ENCODE data around the gene FGFR1OP2. TPM values are rescaled to one million over a fixed set of nuclear protein-coding genes. Genes with fewer than 3 reads are reported as not detected.
A peak's percentile ranks its signal among the peaks of the same experiment; 100 is the strongest.

FGFR1OP2 gene
- total and polyA plus RNA-seq, 5 donors from 2014 or later: 64.0 to 128 (median 120) TPM

DNA sequence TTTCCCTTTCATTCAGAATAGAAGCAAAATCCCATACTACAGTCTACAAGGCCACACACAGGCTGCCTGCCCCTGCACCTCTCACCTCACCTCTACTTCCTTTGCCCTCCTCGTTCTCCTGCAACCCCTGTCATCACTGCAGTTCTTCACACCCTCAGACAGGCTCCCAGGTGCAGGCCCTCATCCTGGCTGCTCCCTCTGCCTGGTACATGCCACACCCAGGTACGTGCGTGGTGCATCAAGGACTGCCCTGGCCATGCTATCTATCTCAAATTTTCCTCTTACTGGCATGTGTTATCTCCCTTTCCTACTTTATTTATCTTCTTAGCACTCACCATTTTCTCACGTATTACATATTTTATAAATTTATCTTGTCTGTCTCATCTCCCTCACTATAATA is 51.6 kb downstream of the FGFR1OP2 start:
- Histone ChIP-seq H3K4me3 (ENCODE audit: low read depth, low read length) (no peak overlapping the region), H3K4me1 (ENCODE audit: control insufficient read depth, insufficient read depth, low read length, poor library complexity, severe bottlenecking) (no peaks in the 10 kb centered on the region), H3K27ac (ENCODE audit: insufficient read depth, low read length, poor library complexity, severe bottlenecking) (no peak overlapping the region), H3K9me3 (ENCODE audit: control insufficient read depth in 2 of 2, low read length in 2 of 2) (no peaks in the 10 kb centered on the region), H3K36me3 (ENCODE audit: control insufficient read depth, insufficient read depth, low read length) (peaks cover 40% of the 10 kb centered on the region), H3K27me3 (ENCODE audit: control insufficient read depth, insufficient read depth, low read length) (no peaks in the 10 kb centered on the region)
- H3K27me3 Mint-ChIP-seq: no peaks in the 10 kb centered on the region
- no peak overlapping the region for H3K4me3 Mint-ChIP-seq
- DNase-seq: no peak
- peaks cover 57% of the 10 kb centered on the region for H3K36me3 Mint-ChIP-seq
- H3K27ac Mint-ChIP-seq: peak overlapping the region in 2 of 3 donors; percentile 29 to 77
- peaks cover 6 to 21% (median 10%) of the 10 kb centered on the region in 4 donors for H3K4me1 Mint-ChIP-seq
- ATAC-seq (ENCODE audit: low read depth in 2 of 2): no peak
- peaks cover 0 to under 1% (median 0%) of the 10 kb centered on the region in 7 donors for H3K9me3 Mint-ChIP-seq

DNA sequence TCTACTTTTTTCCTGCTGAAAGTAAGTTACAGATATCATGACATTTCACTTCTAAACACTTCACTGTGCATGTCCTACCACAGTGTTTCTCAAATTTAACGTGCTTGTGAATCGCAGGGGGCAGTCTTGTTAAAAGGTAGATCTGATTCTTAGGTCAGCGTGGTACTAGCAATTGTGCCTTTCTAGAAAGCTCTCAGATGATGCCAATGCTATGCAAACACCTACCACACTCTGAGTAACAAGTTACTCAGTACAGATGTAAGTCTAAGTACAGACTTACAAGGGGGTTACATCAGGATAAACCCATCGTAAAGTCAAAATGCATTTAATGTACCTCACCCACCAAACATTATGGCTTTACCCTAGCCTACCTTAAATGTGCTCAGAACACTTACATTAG is 53.6 kb downstream of the FGFR1OP2 start:
- Histone ChIP-seq H3K27me3 (ENCODE audit: control insufficient read depth, insufficient read depth, low read length) (no peaks in the 10 kb centered on the region), H3K9me3 (ENCODE audit: control insufficient read depth in 2 of 2, low read length in 2 of 2) (no peaks in the 10 kb centered on the region), H3K27ac (ENCODE audit: insufficient read depth, low read length, poor library complexity, severe bottlenecking) (no peak overlapping the region), H3K4me3 (ENCODE audit: low read depth, low read length) (no peak overlapping the region), H3K36me3 (ENCODE audit: control insufficient read depth, insufficient read depth, low read length) (peaks cover 56% of the 10 kb centered on the region), H3K4me1 (ENCODE audit: control insufficient read depth, insufficient read depth, low read length, poor library complexity, severe bottlenecking) (no peaks in the 10 kb centered on the region)
- H3K36me3 Mint-ChIP-seq: peaks cover 56% of the 10 kb centered on the region
- H3K9me3 Mint-ChIP-seq: no peaks in the 10 kb centered on the region
- H3K27me3 Mint-ChIP-seq: no peaks in the 10 kb centered on the region
- ATAC-seq (ENCODE audit: low read depth in 2 of 2) (no peak), DNase-seq (no peak)
- peaks cover 5 to 15% (median 9%) of the 10 kb centered on the region in 4 donors for H3K4me1 Mint-ChIP-seq
- no peak overlapping the region for H3K4me3 Mint-ChIP-seq
- no peak overlapping the region for H3K27ac Mint-ChIP-seq

DNA sequence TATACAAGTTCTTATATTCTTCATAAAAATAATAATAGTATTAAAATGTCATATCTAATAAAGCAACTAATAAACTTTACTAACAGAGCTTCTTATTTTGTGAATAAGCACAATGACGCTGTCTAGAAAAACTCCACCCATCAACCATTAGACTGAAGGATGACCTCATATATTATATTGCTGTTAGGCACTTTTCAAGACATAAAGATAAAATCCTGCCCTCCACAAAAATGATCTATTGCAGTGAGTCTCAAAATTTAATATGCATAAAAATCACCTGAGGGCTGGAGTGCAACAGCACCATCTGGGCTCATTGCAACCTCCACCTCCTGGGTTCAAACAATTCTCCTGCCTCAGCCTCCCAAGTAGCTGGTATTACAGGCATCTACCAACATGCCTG is 55.8 kb downstream of the FGFR1OP2 start:
- Mint-ChIP-seq H3K36me3 (peaks cover 53% of the 10 kb centered on the region), H3K9me3 (no peaks in the 10 kb centered on the region), H3K27ac (peak overlapping the region in 1 of 3 donors; percentile 38), H3K4me1 (peaks cover 0 to 16% (median 7%) of the 10 kb centered on the region in 4 donors), H3K4me3 (no peak overlapping the region), H3K27me3 (no peaks in the 10 kb centered on the region)
- Histone ChIP-seq H3K27ac (ENCODE audit: insufficient read depth, low read length, poor library complexity, severe bottlenecking) (no peak overlapping the region), H3K27me3 (ENCODE audit: control insufficient read depth, insufficient read depth, low read length) (no peaks in the 10 kb centered on the region), H3K4me3 (ENCODE audit: low read depth, low read length) (no peak overlapping the region), H3K9me3 (ENCODE audit: control insufficient read depth in 2 of 2, low read length in 2 of 2) (no peaks in the 10 kb centered on the region), H3K4me1 (ENCODE audit: control insufficient read depth, insufficient read depth, low read length, poor library complexity, severe bottlenecking) (no peaks in the 10 kb centered on the region), H3K36me3 (ENCODE audit: control insufficient read depth, insufficient read depth, low read length) (peaks cover 50% of the 10 kb centered on the region)
- DNase-seq (no peak), ATAC-seq (ENCODE audit: low read depth in 2 of 2) (no peak)

DNA sequence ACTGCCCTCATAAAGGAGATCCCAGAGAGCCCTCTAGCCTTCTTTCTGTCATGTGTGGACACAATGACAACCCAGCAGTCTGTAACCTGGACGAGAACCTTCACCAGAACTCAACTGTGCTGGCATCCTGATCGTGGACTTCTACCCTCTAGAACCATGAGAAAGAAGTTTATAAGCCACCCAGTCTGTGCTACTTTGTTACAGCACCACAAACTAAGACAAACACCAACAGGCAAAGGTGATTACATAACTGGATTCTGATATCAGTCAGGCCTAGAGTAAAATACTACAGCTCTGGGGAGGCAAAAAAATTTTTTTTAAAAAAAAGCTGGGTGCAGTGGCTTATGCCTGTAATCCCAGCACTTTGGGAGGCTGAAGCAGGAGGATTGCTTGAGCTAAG is 57.4 kb downstream of the FGFR1OP2 start:
- DNase-seq (no peak), ATAC-seq (ENCODE audit: low read depth in 2 of 2) (no peak)
- Mint-ChIP-seq H3K4me1 (peaks cover 0 to 14% (median 4%) of the 10 kb centered on the region in 4 donors), H3K4me3 (no peak overlapping the region), H3K27ac (no peak overlapping the region), H3K9me3 (no peaks in the 10 kb centered on the region), H3K27me3 (no peaks in the 10 kb centered on the region), H3K36me3 (peaks cover 51% of the 10 kb centered on the region)
- Histone ChIP-seq H3K4me3 (ENCODE audit: low read depth, low read length) (no peak overlapping the region), H3K27ac (ENCODE audit: insufficient read depth, low read length, poor library complexity, severe bottlenecking) (no peak overlapping the region), H3K9me3 (ENCODE audit: control insufficient read depth in 2 of 2, low read length in 2 of 2) (no peaks in the 10 kb centered on the region), H3K36me3 (ENCODE audit: control insufficient read depth, insufficient read depth, low read length) (peaks cover 48% of the 10 kb centered on the region), H3K4me1 (ENCODE audit: control insufficient read depth, insufficient read depth, low read length, poor library complexity, severe bottlenecking) (peaks cover 2% of the 10 kb centered on the region), H3K27me3 (ENCODE audit: control insufficient read depth, insufficient read depth, low read length) (no peaks in the 10 kb centered on the region)

DNA sequence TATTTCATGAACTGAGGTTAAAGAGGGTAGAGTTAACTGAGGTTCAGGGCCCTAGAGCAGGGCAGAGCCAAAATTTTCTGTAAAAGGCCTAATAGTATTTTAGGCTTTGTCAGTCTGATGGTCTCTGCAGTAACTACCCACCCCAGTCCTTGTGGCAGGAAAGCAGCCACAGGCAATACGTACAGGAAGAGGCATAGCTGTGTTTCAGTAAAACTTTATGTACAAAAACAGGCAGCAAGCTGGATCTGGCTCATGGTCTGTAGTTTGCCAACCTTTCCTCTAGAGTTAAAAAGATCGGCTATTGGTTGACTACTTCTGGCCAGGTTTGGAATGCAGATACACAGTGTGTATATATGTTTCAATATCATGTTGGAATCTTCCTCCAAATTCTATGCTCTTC is 58.7 kb downstream of the FGFR1OP2 start:
- Mint-ChIP-seq H3K36me3 (peaks cover 51% of the 10 kb centered on the region), H3K4me1 (peaks cover 5 to 27% (median 15%) of the 10 kb centered on the region in 4 donors), H3K27ac (peak overlapping the region in 1 of 3 donors; percentile 20)

DNA sequence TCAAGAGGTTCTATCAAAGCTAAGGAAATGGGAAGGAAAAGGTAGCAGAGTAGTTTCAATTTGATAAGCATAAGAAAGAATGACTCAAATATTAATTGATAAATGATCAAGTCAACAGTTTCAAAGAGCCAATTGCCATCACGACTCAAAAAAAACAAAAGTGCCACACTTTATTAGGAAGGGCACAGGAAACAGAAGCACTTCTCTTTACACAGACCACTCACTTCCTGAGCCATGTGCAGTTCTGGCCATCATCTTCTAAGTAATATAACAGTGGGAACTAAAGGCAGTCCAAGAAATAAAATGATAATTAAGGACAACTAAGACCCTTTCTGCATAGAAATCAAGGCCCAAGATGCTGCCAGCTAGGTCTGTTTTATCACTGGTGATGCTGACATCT is 62.7 kb downstream of the FGFR1OP2 start:
- Mint-ChIP-seq H3K27ac (peak overlapping the region in 2 of 3 donors; percentile 47 to 49), H3K4me3 (no peak overlapping the region), H3K27me3 (no peaks in the 10 kb centered on the region), H3K9me3 (no peaks in the 10 kb centered on the region), H3K4me1 (peaks cover 19 to 48% (median 35%) of the 10 kb centered on the region in 4 donors), H3K36me3 (peaks cover 29% of the 10 kb centered on the region)
- H3K4me1 ChIP-seq (ENCODE audit: control insufficient read depth, insufficient read depth, low read length, poor library complexity, severe bottlenecking): peaks cover 11% of the 10 kb centered on the region
- H3K9me3 ChIP-seq (ENCODE audit: control insufficient read depth in 2 of 2, low read length in 2 of 2): no peaks in the 10 kb centered on the region
- H3K36me3 ChIP-seq (ENCODE audit: control insufficient read depth, insufficient read depth, low read length): peaks cover 29% of the 10 kb centered on the region
- no peak overlapping the region for H3K27ac ChIP-seq (ENCODE audit: insufficient read depth, low read length, poor library complexity, severe bottlenecking)
- H3K4me3 ChIP-seq (ENCODE audit: low read depth, low read length): peak overlapping the region; percentile 33
- ATAC-seq (ENCODE audit: low read depth in 2 of 2): no peak
- no peaks in the 10 kb centered on the region for H3K27me3 ChIP-seq (ENCODE audit: control insufficient read depth, insufficient read depth, low read length)
- DNase-seq: peak in 1 of 3 donors; percentile 24

More for the DNA sequence above, 58.7 kb downstream of the FGFR1OP2 start:
- Mint-ChIP-seq H3K4me3 (no peak overlapping the region), H3K27me3 (no peaks in the 10 kb centered on the region), H3K9me3 (no peaks in the 10 kb centered on the region)
- peaks cover 11% of the 10 kb centered on the region for H3K4me1 ChIP-seq (ENCODE audit: control insufficient read depth, insufficient read depth, low read length, poor library complexity, severe bottlenecking)
- no peaks in the 10 kb centered on the region for H3K9me3 ChIP-seq (ENCODE audit: control insufficient read depth in 2 of 2, low read length in 2 of 2)
- H3K4me3 ChIP-seq (ENCODE audit: low read depth, low read length): no peak overlapping the region
- ATAC-seq (ENCODE audit: low read depth in 2 of 2) (no peak), DNase-seq (no peak)
- no peaks in the 10 kb centered on the region for H3K27me3 ChIP-seq (ENCODE audit: control insufficient read depth, insufficient read depth, low read length)
- H3K27ac ChIP-seq (ENCODE audit: insufficient read depth, low read length, poor library complexity, severe bottlenecking): no peak overlapping the region
- H3K36me3 ChIP-seq (ENCODE audit: control insufficient read depth, insufficient read depth, low read length): peaks cover 52% of the 10 kb centered on the region

DNA sequence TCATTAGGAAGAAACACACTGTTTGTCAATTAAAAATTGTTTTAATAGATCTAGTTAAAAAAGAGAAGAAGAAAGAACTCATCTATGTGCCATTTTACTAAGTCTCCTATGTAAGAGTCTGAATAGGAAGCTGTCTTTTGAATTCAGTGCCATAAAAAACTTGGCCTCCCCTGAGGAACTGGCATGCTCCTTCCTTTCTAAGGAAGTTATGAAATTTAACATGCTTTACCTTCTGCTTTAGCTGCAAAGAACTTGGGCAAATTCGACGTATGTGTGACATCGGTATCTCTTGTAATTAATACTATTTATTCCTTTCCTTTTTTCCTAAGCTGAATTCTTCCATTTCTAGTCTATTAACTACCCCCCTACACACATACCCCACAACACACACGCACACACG is 63.4 kb downstream of the FGFR1OP2 start:
- Histone ChIP-seq H3K36me3 (ENCODE audit: control insufficient read depth, insufficient read depth, low read length) (peaks cover 23% of the 10 kb centered on the region), H3K4me3 (ENCODE audit: low read depth, low read length) (no peak overlapping the region), H3K9me3 (ENCODE audit: control insufficient read depth in 2 of 2, low read length in 2 of 2) (no peaks in the 10 kb centered on the region), H3K4me1 (ENCODE audit: control insufficient read depth, insufficient read depth, low read length, poor library complexity, severe bottlenecking) (peaks cover 11% of the 10 kb centered on the region), H3K27ac (ENCODE audit: insufficient read depth, low read length, poor library complexity, severe bottlenecking) (no peak overlapping the region), H3K27me3 (ENCODE audit: control insufficient read depth, insufficient read depth, low read length) (no peaks in the 10 kb centered on the region)
- no peak for ATAC-seq (ENCODE audit: low read depth in 2 of 2)
- DNase-seq: no peak
- no peaks in the 10 kb centered on the region for H3K9me3 Mint-ChIP-seq
- H3K36me3 Mint-ChIP-seq: peaks cover 27% of the 10 kb centered on the region
- H3K27ac Mint-ChIP-seq: no peak overlapping the region
- H3K4me3 Mint-ChIP-seq: no peak overlapping the region
- H3K27me3 Mint-ChIP-seq: no peaks in the 10 kb centered on the region
- H3K4me1 Mint-ChIP-seq: peaks cover 19 to 48% (median 35%) of the 10 kb centered on the region in 4 donors

DNA sequence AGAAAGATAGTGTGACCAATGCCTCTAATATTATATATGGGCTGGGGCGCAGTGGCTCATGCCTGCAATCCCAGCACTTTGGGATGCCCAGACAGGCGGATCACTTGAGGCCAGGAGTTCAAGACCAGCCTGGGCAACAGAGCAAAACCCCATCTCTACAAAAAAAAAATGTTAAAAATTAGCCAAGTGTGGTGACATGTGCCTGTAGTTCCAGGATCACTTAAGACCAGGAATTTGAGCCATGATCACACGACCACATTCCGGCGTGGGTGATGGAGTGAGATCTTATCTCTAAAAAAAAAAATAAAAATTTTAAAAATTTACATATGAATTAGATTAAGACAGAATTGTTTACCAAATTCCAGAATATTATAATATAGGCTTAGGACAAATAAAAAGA is 63.9 kb downstream of the FGFR1OP2 start:
- Mint-ChIP-seq H3K4me3 (no peak overlapping the region), H3K4me1 (peaks cover 19 to 47% (median 35%) of the 10 kb centered on the region in 4 donors), H3K9me3 (no peaks in the 10 kb centered on the region), H3K27me3 (no peaks in the 10 kb centered on the region), H3K36me3 (peaks cover 27% of the 10 kb centered on the region), H3K27ac (no peak overlapping the region)
- no peak overlapping the region for H3K4me3 ChIP-seq (ENCODE audit: low read depth, low read length)
- no peaks in the 10 kb centered on the region for H3K27me3 ChIP-seq (ENCODE audit: control insufficient read depth, insufficient read depth, low read length)
- H3K4me1 ChIP-seq (ENCODE audit: control insufficient read depth, insufficient read depth, low read length, poor library complexity, severe bottlenecking): peaks cover 11% of the 10 kb centered on the region
- DNase-seq (no peak), ATAC-seq (ENCODE audit: low read depth in 2 of 2) (no peak)
- H3K27ac ChIP-seq (ENCODE audit: insufficient read depth, low read length, poor library complexity, severe bottlenecking): no peak overlapping the region
- no peaks in the 10 kb centered on the region for H3K9me3 ChIP-seq (ENCODE audit: control insufficient read depth in 2 of 2, low read length in 2 of 2)
- H3K36me3 ChIP-seq (ENCODE audit: control insufficient read depth, insufficient read depth, low read length): peaks cover 23% of the 10 kb centered on the region

Measured in CD4-positive, CD25-positive, alpha-beta regulatory T cell (primary cell).